Epithelial cell of proximal tubule (primary cell): Measurements from ENCODE around the gene TENM4. TPM values are rescaled to one million over a fixed set of nuclear protein-coding genes. Genes with fewer than 3 reads are reported as not detected.
A peak's percentile ranks its signal among the peaks of the same experiment; 100 is the strongest.

Experiments
- DNase-seq: peaks from one replicate; pipeline ENCODE4 v3.0.0-alpha.2; 2011; ENCODE audit warnings: low read depth
- H3K4me3 ChIP-seq: 2 replicates; pipeline ENCODE4 v1.5.1; 2011; ENCODE audit warnings: low read depth, mild to moderate bottlenecking, low read length
- total RNA-seq: library from RNA; depleted of rRNA; stranded (reverse); fragments of >200 nt; gene quantifications from 2 replicates; pipeline ENCODE4 v1.2.3, GENCODE V29; 2015
- TF ChIP-seq, protein P1 (sequence below): conservative IDR thresholded peaks from 2 replicates; pipeline ENCODE4 v1.5.1; 2012; ENCODE audit warnings: low read depth, mild to moderate bottlenecking, low read length

TENM4 gene
- total RNA-seq, 1 donor from 2014 or later = 22.2 TPM

DNA sequence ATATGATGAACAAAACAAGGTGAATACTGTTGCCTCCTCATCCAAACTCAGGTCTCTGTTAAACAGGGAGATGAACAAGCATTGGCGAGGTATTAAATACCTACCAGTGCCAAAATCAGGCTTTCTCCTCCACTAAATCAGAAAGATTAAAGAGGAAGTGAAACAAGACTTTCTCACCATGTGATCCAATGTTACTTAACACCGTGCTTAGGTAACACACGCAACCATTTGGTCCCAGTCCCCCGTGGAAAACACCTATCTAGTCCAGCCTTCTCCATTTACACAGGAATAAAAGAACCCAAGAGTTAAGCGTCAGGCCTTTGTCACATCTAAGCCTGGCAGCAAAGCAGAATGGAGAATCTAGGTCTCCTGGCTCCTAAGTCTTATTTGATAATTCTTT is 34.5 kb downstream of the TENM4 start:
- no peak overlapping the region for H3K4me3 ChIP-seq
- TF ChIP-seq, protein P1, sequence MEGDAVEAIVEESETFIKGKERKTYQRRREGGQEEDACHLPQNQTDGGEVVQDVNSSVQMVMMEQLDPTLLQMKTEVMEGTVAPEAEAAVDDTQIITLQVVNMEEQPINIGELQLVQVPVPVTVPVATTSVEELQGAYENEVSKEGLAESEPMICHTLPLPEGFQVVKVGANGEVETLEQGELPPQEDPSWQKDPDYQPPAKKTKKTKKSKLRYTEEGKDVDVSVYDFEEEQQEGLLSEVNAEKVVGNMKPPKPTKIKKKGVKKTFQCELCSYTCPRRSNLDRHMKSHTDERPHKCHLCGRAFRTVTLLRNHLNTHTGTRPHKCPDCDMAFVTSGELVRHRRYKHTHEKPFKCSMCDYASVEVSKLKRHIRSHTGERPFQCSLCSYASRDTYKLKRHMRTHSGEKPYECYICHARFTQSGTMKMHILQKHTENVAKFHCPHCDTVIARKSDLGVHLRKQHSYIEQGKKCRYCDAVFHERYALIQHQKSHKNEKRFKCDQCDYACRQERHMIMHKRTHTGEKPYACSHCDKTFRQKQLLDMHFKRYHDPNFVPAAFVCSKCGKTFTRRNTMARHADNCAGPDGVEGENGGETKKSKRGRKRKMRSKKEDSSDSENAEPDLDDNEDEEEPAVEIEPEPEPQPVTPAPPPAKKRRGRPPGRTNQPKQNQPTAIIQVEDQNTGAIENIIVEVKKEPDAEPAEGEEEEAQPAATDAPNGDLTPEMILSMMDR = no peak
- no peak for DNase-seq

DNA sequence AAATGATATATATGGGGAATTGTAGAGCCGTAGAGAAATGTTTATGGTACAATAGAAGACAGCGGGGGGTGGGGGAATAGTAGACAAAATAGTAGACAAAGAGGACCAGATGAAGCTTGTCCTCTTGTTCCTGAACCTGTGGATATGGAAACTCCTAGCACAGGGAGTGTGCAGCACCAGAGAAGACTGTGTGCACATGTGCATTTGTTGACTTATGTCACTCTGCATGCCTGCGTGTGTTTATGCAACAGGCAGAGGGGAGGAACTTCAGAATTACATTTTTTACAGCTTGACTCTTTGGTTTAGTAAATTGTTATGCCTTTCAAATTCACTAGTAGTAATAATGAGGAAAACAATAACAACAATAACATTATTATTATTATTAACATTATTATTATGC is 36.0 kb downstream of the TENM4 start:
- DNase-seq = no peak
- TF ChIP-seq, protein P1 = no peak
- no peak overlapping the region for H3K4me3 ChIP-seq

DNA sequence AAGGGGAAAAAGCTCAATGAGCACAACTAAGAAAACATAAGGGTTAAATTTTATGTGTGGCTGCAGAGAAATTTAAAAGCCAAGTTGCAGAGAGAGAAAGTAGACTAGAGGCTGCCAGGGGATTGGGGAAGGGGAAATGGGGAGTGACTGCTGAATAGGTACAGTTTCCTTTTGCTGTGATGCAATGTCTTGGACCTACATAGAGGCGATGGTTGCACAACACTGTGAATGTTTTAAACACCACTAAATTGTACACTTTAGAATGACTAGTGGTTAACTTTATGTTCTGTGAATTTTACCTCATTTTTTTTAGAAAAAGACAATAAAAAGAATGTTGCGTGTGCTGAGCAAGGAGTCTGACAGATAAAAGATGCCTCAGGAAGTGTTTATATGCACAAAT is 36.5 kb downstream of the TENM4 start:
- TF ChIP-seq, protein P1 = no peak
- DNase-seq = no peak
- H3K4me3 ChIP-seq = no peak overlapping the region

DNA sequence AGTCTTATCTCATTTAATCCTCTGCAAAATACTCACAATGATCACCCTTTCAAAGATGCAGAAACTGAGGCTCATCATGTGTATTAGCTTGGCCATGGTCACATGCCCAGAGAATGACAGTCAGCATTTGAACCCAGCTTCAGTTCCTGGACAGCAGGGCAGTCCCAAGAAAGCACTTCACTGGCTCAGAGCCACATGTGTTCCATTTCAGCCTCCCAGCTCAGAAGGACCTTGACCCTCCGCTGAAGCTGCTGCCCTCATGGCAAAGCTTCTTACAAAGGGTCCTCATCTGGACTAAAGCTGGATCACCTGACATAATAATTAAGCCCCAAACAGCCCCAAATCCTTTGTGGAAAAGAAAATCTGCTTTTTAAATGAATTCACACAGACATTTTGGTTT is 37.0 kb downstream of the TENM4 start:
- no peak overlapping the region for H3K4me3 ChIP-seq
- TF ChIP-seq, protein P1 = no peak
- no peak for DNase-seq

DNA sequence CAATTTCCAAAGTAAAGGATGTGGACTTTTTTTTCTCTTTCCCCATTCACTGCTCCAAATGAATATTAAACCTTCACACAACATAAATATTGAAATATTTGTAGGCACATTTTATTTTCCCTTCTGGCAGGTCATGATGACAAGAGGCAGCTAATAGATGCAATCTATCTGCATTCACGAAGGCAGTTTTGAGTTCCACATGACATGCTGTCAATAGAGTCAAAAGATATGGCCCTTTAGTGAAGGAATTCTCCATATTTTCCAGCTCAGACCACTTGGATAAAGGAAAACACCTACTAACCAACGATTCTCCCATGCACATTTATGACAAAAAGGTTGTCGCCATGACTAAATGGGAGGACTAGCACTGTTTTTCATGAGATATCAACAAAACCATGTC is 37.9 kb downstream of the TENM4 start:
- no peak for DNase-seq
- TF ChIP-seq, protein P1 = no peak
- H3K4me3 ChIP-seq = no peak overlapping the region

DNA sequence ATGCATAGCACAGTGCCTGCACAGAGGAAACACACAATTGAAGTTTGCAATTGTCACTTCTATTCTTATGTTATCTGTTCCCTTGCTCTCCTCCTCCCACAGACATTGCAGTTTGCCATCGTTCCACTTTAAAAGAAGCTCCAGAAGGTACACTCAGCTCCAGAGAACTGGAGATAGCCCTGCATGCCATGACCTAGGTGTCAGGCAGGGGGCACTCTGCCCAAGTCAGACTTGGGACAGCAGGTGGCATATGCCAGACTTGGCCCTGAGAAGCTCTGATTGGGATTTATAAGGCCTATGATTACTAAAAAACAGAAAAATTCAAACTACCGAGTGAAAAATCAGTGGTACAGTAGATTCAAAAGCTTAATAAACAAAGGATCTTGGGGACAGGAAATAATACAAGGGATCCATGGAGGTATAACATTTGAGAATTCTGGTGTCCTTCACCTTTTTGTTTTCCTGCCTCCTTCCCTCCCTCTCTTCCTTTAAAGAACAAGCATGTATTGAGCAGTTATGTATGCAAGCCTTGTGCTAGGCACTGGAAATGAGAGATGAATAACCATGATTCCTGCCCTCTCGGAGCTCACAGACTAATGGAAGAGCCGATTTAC is 40.0 kb downstream of the TENM4 start:
- H3K4me3 ChIP-seq = no peak overlapping the region
- no peak for DNase-seq
- TF ChIP-seq, protein P1 = peak; percentile 99

DNA sequence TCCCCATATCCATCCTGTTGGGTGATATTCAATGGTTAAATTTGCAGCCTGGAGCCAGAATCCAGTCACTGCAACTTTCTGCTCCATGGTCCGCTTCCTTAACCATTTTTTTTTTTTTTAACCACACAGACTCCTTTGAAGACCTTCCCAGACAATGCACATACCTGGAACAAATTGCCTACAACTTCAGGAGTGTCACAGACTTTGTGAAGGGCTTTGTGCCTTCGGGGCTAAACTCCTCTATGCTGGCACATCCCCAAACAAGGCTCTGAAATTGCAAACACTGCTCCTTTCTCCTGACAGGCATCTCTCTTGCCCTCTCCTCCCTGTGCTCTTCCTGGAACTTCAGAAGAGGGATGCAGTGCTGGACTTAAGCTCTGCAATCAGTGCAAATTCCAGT is 40.6 kb downstream of the TENM4 start:
- DNase-seq = no peak
- TF ChIP-seq, protein P1 = no peak
- no peak overlapping the region for H3K4me3 ChIP-seq
